ENCODE results near the gene APLP1.
"Not testable (repeated sequence)": the region's sequence is repeated elsewhere in the genome, so short reads cannot be mapped to it uniquely, and the experiment has no call there.

The APLP1 gene

DNA sequence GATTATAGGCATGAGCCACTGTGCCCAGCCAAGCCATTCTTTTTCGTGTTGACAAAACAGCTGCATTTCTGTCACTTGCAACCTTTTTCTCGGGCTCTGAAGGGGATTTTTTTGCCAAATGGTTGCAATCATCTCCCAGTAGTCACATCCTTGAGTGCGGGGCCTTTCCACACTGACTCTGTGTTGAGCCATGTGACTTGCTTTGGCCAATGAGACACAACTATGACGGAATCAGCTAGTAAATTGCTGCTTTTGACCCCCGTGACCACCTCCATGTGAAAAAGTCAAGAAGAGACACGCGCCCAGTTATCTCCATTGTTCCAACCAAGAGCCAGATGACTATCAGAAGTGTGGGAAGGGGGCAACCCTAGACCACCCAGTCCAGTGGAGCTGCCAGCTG lies 34.4 kb upstream of the APLP1 start:
- DNase-seq (ENCODE audit: low read depth in 1 of 2, low spot score in 1 of 2) = no peak
- H3K4me3 ChIP-seq (replicated peaks; ENCODE audit: insufficient read depth, low read length) = no peak overlapping the region
- H3K27me3 ChIP-seq (ENCODE audit: insufficient read depth, poor library complexity, severe bottlenecking) = peaks cover 4% of the 10 kb centered on the region
- no peak overlapping the region for H3K27ac ChIP-seq (replicated peaks)
- TF ChIP-seq, protein P1, sequence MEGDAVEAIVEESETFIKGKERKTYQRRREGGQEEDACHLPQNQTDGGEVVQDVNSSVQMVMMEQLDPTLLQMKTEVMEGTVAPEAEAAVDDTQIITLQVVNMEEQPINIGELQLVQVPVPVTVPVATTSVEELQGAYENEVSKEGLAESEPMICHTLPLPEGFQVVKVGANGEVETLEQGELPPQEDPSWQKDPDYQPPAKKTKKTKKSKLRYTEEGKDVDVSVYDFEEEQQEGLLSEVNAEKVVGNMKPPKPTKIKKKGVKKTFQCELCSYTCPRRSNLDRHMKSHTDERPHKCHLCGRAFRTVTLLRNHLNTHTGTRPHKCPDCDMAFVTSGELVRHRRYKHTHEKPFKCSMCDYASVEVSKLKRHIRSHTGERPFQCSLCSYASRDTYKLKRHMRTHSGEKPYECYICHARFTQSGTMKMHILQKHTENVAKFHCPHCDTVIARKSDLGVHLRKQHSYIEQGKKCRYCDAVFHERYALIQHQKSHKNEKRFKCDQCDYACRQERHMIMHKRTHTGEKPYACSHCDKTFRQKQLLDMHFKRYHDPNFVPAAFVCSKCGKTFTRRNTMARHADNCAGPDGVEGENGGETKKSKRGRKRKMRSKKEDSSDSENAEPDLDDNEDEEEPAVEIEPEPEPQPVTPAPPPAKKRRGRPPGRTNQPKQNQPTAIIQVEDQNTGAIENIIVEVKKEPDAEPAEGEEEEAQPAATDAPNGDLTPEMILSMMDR (IDR thresholded peaks at IDR 0.05; ENCODE audit: insufficient read depth, low read length) = no peak
- no peak for TF ChIP-seq GABPA (IDR thresholded peaks at IDR 0.05; ENCODE audit: low read depth)
- TF ChIP-seq, protein P2, sequence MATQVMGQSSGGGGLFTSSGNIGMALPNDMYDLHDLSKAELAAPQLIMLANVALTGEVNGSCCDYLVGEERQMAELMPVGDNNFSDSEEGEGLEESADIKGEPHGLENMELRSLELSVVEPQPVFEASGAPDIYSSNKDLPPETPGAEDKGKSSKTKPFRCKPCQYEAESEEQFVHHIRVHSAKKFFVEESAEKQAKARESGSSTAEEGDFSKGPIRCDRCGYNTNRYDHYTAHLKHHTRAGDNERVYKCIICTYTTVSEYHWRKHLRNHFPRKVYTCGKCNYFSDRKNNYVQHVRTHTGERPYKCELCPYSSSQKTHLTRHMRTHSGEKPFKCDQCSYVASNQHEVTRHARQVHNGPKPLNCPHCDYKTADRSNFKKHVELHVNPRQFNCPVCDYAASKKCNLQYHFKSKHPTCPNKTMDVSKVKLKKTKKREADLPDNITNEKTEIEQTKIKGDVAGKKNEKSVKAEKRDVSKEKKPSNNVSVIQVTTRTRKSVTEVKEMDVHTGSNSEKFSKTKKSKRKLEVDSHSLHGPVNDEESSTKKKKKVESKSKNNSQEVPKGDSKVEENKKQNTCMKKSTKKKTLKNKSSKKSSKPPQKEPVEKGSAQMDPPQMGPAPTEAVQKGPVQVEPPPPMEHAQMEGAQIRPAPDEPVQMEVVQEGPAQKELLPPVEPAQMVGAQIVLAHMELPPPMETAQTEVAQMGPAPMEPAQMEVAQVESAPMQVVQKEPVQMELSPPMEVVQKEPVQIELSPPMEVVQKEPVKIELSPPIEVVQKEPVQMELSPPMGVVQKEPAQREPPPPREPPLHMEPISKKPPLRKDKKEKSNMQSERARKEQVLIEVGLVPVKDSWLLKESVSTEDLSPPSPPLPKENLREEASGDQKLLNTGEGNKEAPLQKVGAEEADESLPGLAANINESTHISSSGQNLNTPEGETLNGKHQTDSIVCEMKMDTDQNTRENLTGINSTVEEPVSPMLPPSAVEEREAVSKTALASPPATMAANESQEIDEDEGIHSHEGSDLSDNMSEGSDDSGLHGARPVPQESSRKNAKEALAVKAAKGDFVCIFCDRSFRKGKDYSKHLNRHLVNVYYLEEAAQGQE (IDR thresholded peaks at IDR 0.05; ENCODE audit: insufficient replicate concordance, low read depth) = no peak
- TF ChIP-seq POLR2AphosphoS5 (IDR thresholded peaks at IDR 0.05; ENCODE audit: low read depth) = no peak
- no peak for TF ChIP-seq SPI1 (IDR thresholded peaks at IDR 0.05; ENCODE audit: borderline replicate concordance, low read depth)

DNA sequence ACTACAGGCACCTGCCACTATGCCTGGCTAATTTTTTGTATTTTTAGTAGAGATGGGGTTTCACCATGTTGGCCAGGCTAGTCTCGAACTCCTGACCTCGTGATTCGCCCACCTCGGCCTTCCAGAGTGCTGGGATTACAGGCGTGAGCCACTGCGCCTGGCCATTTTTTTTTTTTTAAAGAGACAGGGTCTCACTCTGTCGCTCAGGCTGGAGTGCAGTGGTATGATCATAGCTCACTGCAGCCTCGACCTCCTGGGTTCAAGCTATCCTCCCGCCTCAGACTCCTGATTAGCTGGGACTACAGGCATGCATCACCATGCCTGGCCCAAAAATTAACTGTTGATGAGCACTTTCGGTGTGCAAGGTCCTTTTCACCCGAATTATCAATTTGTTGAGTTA lies 32.3 kb upstream of the APLP1 start:
- not testable (repeated sequence) for DNase-seq (ENCODE audit: low read depth in 1 of 2, low spot score in 1 of 2); H3K4me3 ChIP-seq (replicated peaks; ENCODE audit: insufficient read depth, low read length); H3K27me3 ChIP-seq (ENCODE audit: insufficient read depth, poor library complexity, severe bottlenecking); H3K27ac ChIP-seq (replicated peaks)

DNA sequence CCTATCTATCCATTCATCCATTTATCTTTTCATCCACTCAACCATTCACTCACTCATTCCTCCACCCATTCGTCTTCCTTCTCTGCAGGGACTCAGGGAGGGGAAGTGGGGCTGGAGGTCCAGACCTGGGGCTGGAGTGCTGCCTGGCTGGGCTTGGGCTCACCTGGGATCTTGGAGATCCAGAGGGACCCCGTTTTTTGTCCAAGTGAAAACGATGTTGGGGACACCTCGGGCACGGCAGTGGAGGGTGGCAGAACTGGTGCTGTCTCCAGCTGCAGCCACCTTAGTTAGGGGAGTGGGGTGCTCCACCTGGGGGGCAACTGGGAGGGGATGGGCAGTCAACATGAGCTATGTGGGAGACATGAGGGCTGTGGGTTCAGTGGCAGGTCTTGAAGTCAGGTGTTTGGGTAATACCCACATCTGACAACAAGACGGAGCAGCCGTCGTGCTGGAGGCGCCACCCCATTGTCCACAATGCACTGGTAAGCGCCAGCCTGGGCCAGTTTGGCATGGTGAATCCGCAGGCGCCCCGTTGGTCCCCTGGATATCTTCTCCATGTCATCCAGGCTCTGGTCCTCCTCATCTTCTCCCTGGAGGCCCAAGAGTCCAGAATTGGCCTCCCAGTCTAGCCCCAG lies 26.3 kb upstream of the APLP1 start:
- peaks cover 35% of the 10 kb centered on the region for H3K27me3 ChIP-seq (ENCODE audit: insufficient read depth, poor library complexity, severe bottlenecking)

More for the DNA sequence above, 26.3 kb upstream of the APLP1 start:
- TF ChIP-seq, protein P2 (IDR thresholded peaks at IDR 0.05; ENCODE audit: insufficient replicate concordance, low read depth) = no peak
- TF ChIP-seq POLR2AphosphoS5 (IDR thresholded peaks at IDR 0.05; ENCODE audit: low read depth) (no peak), SPI1 (IDR thresholded peaks at IDR 0.05; ENCODE audit: borderline replicate concordance, low read depth) (no peak), GABPA (IDR thresholded peaks at IDR 0.05; ENCODE audit: low read depth) (no peak)
- TF ChIP-seq, protein P1 (IDR thresholded peaks at IDR 0.05; ENCODE audit: insufficient read depth, low read length) = no peak
- no peak for DNase-seq (ENCODE audit: low read depth in 1 of 2, low spot score in 1 of 2)
- no peak overlapping the region for H3K27ac ChIP-seq (replicated peaks)
- H3K4me3 ChIP-seq (replicated peaks; ENCODE audit: insufficient read depth, low read length) = no peak overlapping the region

Data from HL-60 (cell line).